Nephron (organoid): ENCODE data around the gene FOCAD.

Experiments used
- H3K27ac Mint-ChIP-seq, 3 experiments: 2 replicates each; pipeline ENCODE4 v1.8.0; 2020; ENCODE audit warnings: mixed read lengths in 3 of 3, mild to moderate bottlenecking in 2 of 3, moderate library complexity in 1 of 3
- H3K27me3 Mint-ChIP-seq: 2 replicates; pipeline ENCODE4 v1.8.0; 2021; ENCODE audit warnings: low read depth, mild to moderate bottlenecking, moderate library complexity, mixed read lengths
- H3K36me3 Mint-ChIP-seq: 2 replicates; pipeline ENCODE4 v1.8.0; 2020; ENCODE audit warnings: low read depth, mixed read lengths
- H3K4me1 Mint-ChIP-seq: 2 replicates; pipeline ENCODE4 v1.8.0; 2020; ENCODE audit warnings: mixed read lengths
- H3K4me3 Mint-ChIP-seq, 3 experiments: 2 replicates each; pipeline ENCODE4 v1.8.0; 2020; ENCODE audit warnings: mild to moderate bottlenecking in 3 of 3, mixed read lengths in 3 of 3, moderate library complexity in 2 of 3
- H3K9me3 Mint-ChIP-seq: 2 replicates; pipeline ENCODE4 v1.8.0; 2020; ENCODE audit warnings: mixed read lengths
- TF ChIP-seq, protein P1 (sequence below), 3 experiments: fragments of 200-600 bp; sonication (generic); IDR thresholded peaks; one replicate each; pipeline ENCODE4 v1.5.0; 2021; ENCODE audit warnings: antibody characterized with exemption in 3 of 3; ENCODE audit not compliant: unreplicated experiment in 3 of 3

The FOCAD gene

DNA sequence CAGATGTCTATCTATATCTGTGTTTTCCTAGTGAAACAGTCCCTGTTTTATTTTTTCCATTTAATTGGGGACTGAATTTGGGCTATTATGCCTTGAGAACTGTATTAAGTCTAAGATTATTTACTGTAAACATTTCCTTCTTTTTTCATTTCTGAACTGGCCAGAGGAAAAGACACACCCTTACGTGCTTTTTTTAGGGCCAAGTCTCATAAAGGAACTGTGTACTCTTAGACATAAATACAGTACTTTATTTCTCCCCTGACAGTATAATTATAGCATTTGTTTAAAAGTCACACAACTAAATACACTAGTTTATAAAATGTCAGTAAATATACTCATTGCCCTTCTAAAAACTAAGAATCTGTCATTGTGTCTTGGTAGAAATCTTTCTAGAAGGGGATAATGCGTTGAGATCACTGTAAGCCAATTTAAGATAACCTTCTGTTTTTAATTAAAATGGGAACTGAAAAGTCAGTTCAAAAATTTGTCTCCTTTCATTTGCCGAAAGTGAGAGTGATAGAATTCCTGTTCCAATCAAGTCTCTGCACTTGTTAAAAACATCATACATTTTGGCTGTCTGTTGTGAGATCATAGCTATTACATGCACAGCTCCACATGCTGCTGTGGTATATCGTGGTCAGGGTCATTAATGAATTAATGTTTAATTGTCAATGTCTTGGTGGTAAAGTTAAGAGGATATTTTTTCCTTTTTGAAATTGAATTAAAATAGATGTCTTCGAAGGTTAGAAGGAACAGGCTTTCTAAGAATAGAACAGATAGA is 132.1 kb downstream of the FOCAD start:
- Mint-ChIP-seq H3K27ac (no peak overlapping the region), H3K9me3 (peaks cover 3% of the 10 kb centered on the region), H3K27me3 (no peaks in the 10 kb centered on the region), H3K4me1 (peaks cover 3% of the 10 kb centered on the region), H3K36me3 (peaks cover 30% of the 10 kb centered on the region), H3K4me3 (no peak overlapping the region)
- TF ChIP-seq, protein P1, sequence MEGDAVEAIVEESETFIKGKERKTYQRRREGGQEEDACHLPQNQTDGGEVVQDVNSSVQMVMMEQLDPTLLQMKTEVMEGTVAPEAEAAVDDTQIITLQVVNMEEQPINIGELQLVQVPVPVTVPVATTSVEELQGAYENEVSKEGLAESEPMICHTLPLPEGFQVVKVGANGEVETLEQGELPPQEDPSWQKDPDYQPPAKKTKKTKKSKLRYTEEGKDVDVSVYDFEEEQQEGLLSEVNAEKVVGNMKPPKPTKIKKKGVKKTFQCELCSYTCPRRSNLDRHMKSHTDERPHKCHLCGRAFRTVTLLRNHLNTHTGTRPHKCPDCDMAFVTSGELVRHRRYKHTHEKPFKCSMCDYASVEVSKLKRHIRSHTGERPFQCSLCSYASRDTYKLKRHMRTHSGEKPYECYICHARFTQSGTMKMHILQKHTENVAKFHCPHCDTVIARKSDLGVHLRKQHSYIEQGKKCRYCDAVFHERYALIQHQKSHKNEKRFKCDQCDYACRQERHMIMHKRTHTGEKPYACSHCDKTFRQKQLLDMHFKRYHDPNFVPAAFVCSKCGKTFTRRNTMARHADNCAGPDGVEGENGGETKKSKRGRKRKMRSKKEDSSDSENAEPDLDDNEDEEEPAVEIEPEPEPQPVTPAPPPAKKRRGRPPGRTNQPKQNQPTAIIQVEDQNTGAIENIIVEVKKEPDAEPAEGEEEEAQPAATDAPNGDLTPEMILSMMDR (IDR thresholded peaks at IDR 0.05; ENCODE audit: unreplicated experiment in 3 of 3), result no peak

DNA sequence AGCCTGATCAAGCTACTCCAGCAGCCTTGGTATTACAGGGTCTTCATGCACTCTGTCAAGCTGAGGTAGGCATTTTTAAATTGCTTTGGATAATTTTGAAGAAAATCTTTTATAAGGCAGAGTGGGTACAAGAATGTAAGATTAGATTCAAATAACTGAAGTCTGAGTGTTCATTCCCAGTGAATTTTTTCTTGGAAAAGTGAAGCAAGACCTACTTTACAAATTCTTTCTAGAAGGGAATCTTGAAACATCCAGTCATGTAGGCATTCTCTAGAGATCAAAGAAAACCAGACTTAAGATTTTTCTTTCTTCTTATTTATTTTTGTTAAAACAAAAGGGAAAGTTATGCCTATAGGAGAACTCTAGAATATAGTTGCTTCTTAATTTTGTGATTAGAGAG is 139.0 kb downstream of the FOCAD start:
- TF ChIP-seq, protein P1 (IDR thresholded peaks at IDR 0.05; ENCODE audit: unreplicated experiment in 3 of 3), result no peak
- Mint-ChIP-seq H3K4me1 (peaks cover 4% of the 10 kb centered on the region), H3K4me3 (no peak overlapping the region), H3K9me3 (peaks cover 3% of the 10 kb centered on the region), H3K27ac (no peak overlapping the region), H3K36me3 (peaks cover 55% of the 10 kb centered on the region), H3K27me3 (no peaks in the 10 kb centered on the region)

DNA sequence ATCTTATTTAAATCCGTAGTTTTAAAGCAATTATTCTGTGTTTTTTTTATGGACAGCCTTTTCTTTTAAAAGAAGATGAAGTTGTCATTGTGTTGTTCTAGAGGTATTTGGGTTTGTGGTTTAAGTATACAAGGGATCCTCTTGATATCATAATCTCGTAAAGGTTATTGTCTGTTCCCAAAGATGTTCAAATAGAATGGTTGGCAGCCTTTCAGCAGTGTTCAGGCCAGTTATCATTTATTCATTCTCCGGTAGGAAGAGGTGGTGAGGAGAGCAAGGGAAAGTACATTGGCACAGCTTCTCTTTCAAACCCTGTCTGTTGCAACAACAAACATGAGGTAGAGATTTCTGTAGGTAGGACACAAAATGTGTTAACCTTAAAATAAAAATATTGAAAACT is 147.0 kb downstream of the FOCAD start:
- Mint-ChIP-seq H3K27me3 (no peaks in the 10 kb centered on the region), H3K4me1 (peaks cover 10% of the 10 kb centered on the region), H3K9me3 (no peaks in the 10 kb centered on the region), H3K27ac (no peak overlapping the region), H3K4me3 (no peak overlapping the region), H3K36me3 (peaks cover 44% of the 10 kb centered on the region)
- TF ChIP-seq, protein P1 (IDR thresholded peaks at IDR 0.05; ENCODE audit: unreplicated experiment in 3 of 3), result no peak

DNA sequence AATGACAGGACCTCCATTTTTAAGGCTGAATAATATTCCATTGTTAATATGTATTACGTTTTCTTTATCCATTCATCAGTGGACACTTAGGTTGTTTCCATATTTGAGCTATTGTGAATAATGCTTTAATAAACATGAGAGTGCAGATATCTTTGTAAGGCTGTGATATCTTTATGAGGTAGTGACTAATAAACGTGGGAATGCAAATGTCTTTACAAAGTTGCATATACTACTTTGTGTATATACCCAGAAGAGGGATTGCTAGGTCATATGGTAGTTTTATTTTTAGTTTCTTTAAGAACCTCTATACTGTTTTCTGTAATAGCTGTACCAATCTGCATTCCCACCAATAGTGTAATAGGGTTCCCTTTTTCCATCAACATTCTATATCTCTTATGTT is 148.7 kb downstream of the FOCAD start:
- Mint-ChIP-seq H3K4me1 (peaks cover 14% of the 10 kb centered on the region), H3K9me3 (no peaks in the 10 kb centered on the region), H3K4me3 (no peak overlapping the region), H3K36me3 (peaks cover 29% of the 10 kb centered on the region), H3K27me3 (no peaks in the 10 kb centered on the region), H3K27ac (no peak overlapping the region)
- TF ChIP-seq, protein P1 (IDR thresholded peaks at IDR 0.05; ENCODE audit: unreplicated experiment in 3 of 3), result no peak

DNA sequence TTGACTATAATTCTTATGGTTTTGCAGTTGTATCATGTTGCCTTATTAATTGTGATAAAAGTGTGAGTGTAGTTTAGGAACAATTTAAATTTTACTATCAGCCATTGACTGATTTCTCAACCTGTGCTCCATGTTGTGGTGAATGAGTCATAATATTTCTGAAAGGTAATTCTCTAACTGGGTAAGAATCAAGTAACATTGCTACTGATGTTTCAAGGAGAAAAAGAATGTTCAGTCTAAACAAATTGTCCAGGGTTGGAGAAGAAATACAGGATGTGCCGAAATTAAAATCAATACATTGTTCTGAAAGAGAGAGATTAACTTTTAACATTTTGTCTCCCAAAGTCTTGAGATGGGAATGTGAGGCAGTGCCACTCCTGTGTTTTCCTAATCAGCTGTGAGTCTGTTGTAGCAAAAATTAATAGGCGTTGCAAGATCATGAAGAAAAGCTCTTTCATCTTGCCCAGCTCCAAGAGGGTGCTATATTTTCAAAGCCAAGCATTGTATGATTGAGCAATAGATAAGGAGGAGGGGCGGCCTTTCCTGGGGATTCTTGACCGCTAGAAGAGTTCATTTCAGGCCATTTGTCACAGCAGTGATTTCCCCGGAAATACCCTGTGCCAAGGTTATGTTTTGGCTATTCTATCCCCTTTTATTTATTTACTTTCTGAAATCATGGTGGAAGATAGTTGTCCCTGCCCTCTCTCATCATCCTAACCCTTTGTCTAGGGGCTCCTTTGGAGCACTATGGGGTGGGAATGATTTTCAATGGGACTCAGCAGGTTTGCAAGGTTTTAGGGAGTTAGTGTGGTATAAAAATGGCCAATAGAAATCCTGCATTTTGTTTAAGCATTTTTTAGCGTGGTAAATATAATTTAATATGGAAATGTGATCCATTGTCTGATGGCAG is 151.6 kb downstream of the FOCAD start:
- peak overlapping the region in 1 of 3 experiments; percentile 4 for H3K27ac Mint-ChIP-seq
- peaks cover 31% of the 10 kb centered on the region for H3K36me3 Mint-ChIP-seq
- no peaks in the 10 kb centered on the region for H3K27me3 Mint-ChIP-seq
- H3K4me1 Mint-ChIP-seq, result peaks cover 14% of the 10 kb centered on the region
- no peak overlapping the region for H3K4me3 Mint-ChIP-seq
- peaks cover 5% of the 10 kb centered on the region for H3K9me3 Mint-ChIP-seq
- TF ChIP-seq, protein P1 (IDR thresholded peaks at IDR 0.05; ENCODE audit: unreplicated experiment in 3 of 3), result no peak
